HepG2 (cell line): ENCODE data around the gene YPEL3. TPM values are rescaled to one million over a fixed set of nuclear protein-coding genes. Genes with fewer than 3 reads are reported as not detected.

Source experiments
- DNMT1 ChIP-seq: sonication (generic); formaldehyde crosslinking; IDR thresholded peaks from 2 replicates; pipeline ENCODE4 v1.5.1; 2020; ENCODE audit warnings: mild to moderate bottlenecking, missing genetic modification reagents
- EED ChIP-seq: sonication (generic); formaldehyde crosslinking; IDR thresholded peaks from 2 replicates; pipeline ENCODE4 v1.5.0; 2020; ENCODE audit warnings: mild to moderate bottlenecking, missing genetic modification reagents
- GPN1 ChIP-seq: sonication (generic); formaldehyde crosslinking; IDR thresholded peaks from 2 replicates; pipeline ENCODE4 v1.5.1; 2020; ENCODE audit warnings: missing genetic modification reagents, borderline replicate concordance
- HHEX ChIP-seq: IDR thresholded peaks from 2 replicates; pipeline ENCODE4 v1.6.1; 2016; ENCODE audit warnings: control low read depth
- NFYB ChIP-seq: sonication (generic); formaldehyde crosslinking; IDR thresholded peaks from 2 replicates; pipeline ENCODE4 v1.4.0; 2020; ENCODE audit warnings: missing genetic modification reagents
- NR2F1 ChIP-seq, 2 experiments: fragments of 450-650 bp in 1 of 2; formaldehyde crosslinking in 1 of 2; IDR thresholded peaks; 2 replicates each; pipeline versions ENCODE4 v1.5.0 to v1.6.1; 2016 to 2020; ENCODE audit warnings: mild to moderate bottlenecking in 1 of 2, missing compliant biosample characterization in 1 of 2, missing genetic modification reagents in 1 of 2, moderate library complexity in 1 of 2
- SKI ChIP-seq: fragments of 450-650 bp; IDR thresholded peaks from one replicate; pipeline ENCODE4 v1.6.1; 2018; ENCODE audit warnings: mild to moderate bottlenecking; ENCODE audit not compliant: partially characterized antibody
- SMYD3 ChIP-seq: sonication (generic); formaldehyde crosslinking; IDR thresholded peaks from 2 replicates; pipeline ENCODE4 v1.8.1; 2023; ENCODE audit warnings: mild to moderate bottlenecking, missing genetic modification reagents
- TRIM24 ChIP-seq: sonication (generic); formaldehyde crosslinking; IDR thresholded peaks from 2 replicates; pipeline ENCODE4 v1.8.0; 2022; ENCODE audit warnings: mild to moderate bottlenecking, missing genetic modification reagents
- ZBTB42 ChIP-seq: sonication (generic); formaldehyde crosslinking; IDR thresholded peaks from 2 replicates; pipeline ENCODE4 v1.5.0; 2020; ENCODE audit warnings: mild to moderate bottlenecking, missing genetic modification reagents
- ZNF296 ChIP-seq: sonication (generic); formaldehyde crosslinking; conservative IDR thresholded peaks from 2 replicates; pipeline ENCODE4 v1.5.0; 2020; ENCODE audit warnings: mild to moderate bottlenecking, missing genetic modification reagents
- ZNF333 ChIP-seq: sonication (generic); formaldehyde crosslinking; IDR thresholded peaks from 2 replicates; pipeline ENCODE4 v1.4.0; 2020; ENCODE audit warnings: mild to moderate bottlenecking, missing genetic modification reagents, borderline replicate concordance
- ZNF33B ChIP-seq: sonication (generic); formaldehyde crosslinking; IDR thresholded peaks from 2 replicates; pipeline ENCODE4 v1.5.1; 2020; ENCODE audit warnings: mild to moderate bottlenecking, missing genetic modification reagents
- ZNF343 ChIP-seq: sonication (generic); formaldehyde crosslinking; IDR thresholded peaks from 2 replicates; pipeline ENCODE4 v1.4.0; 2020; ENCODE audit warnings: mild to moderate bottlenecking, missing genetic modification reagents
- ZNF510 ChIP-seq: sonication (generic); formaldehyde crosslinking; IDR thresholded peaks from 2 replicates; pipeline ENCODE4 v1.4.0; 2020; ENCODE audit warnings: low read depth, mild to moderate bottlenecking, missing genetic modification reagents
- ZNF713 ChIP-seq: sonication (generic); formaldehyde crosslinking; IDR thresholded peaks from 2 replicates; pipeline ENCODE4 v1.4.0; 2020; ENCODE audit warnings: mild to moderate bottlenecking, missing genetic modification reagents
- ZNF879 ChIP-seq: sonication (generic); formaldehyde crosslinking; IDR thresholded peaks from 2 replicates; pipeline ENCODE4 v1.8.1; 2023; ENCODE audit warnings: missing genetic modification reagents
- polyA plus RNA-seq, 8 experiments: library from polyadenylated mRNA; depleted of rRNA in 3 of 8; stranded (reverse) in 7 of 8; unstranded in 1 of 8; fragments of >200 nt; fragmentation: Illumina TruSeq in 4 of 8; extraction: Trizol in 4 of 8; gene quantifications; 2 replicates each; pipeline versions ENCODE4 v1.2.1 to v1.2.3, GENCODE V29; 2011 to 2016; ENCODE audit warnings: low read depth in 4 of 8, missing spikeins in 1 of 8, mixed read lengths in 1 of 8; ENCODE audit not compliant: insufficient read depth in 1 of 8
- total RNA-seq, 5 experiments: library from RNA; depleted of rRNA; stranded (reverse); fragments of >200 nt; fragmentation: Illumina TruSeq; extraction: Trizol; gene quantifications; 2 replicates each; pipeline ENCODE4 v1.2.3, GENCODE V29; 2016; ENCODE audit warnings: low read depth in 1 of 5
- TF ChIP-seq, protein P1 (sequence below): sonication (generic); formaldehyde crosslinking; IDR thresholded peaks from 2 replicates; pipeline ENCODE4 v1.5.0; 2020; ENCODE audit warnings: missing genetic modification reagents
- TF ChIP-seq, protein P2 (sequence below): sonication (generic); IDR thresholded peaks from 2 replicates; pipeline ENCODE4 v1.6.1; 2016; ENCODE audit warnings: low read depth, borderline replicate concordance
- TF ChIP-seq, protein P3 (sequence below): sonication (generic); formaldehyde crosslinking; IDR thresholded peaks from 2 replicates; pipeline ENCODE4 v1.8.0; 2022; ENCODE audit warnings: mild to moderate bottlenecking, missing genetic modification reagents, moderate library complexity
- TF ChIP-seq, protein P4 (sequence below): sonication (generic); formaldehyde crosslinking; IDR thresholded peaks from 2 replicates; pipeline ENCODE4 v1.8.0; 2022; ENCODE audit warnings: missing genetic modification reagents, low read depth, mild to moderate bottlenecking, borderline replicate concordance
- TF ChIP-seq, protein P5 (sequence below): sonication (generic); formaldehyde crosslinking; IDR thresholded peaks from 2 replicates; pipeline ENCODE4 v1.5.0; 2020; ENCODE audit warnings: missing genetic modification reagents
- TF ChIP-seq, protein P6 (sequence below): sonication (generic); formaldehyde crosslinking; IDR thresholded peaks from 2 replicates; pipeline ENCODE4 v1.8.1; 2023; ENCODE audit warnings: mild to moderate bottlenecking, missing genetic modification reagents
- TF ChIP-seq, protein P7 (sequence below): sonication (generic); formaldehyde crosslinking; IDR thresholded peaks from 2 replicates; pipeline ENCODE4 v1.4.0; 2020; ENCODE audit warnings: missing genetic modification reagents

Gene YPEL3
- total and polyA plus RNA-seq, 2 of the 13 experiments (the other 11 are each of a cell fraction or from before 2014, with no cell fraction given) = 5.4 to 47.0 TPM

DNA sequence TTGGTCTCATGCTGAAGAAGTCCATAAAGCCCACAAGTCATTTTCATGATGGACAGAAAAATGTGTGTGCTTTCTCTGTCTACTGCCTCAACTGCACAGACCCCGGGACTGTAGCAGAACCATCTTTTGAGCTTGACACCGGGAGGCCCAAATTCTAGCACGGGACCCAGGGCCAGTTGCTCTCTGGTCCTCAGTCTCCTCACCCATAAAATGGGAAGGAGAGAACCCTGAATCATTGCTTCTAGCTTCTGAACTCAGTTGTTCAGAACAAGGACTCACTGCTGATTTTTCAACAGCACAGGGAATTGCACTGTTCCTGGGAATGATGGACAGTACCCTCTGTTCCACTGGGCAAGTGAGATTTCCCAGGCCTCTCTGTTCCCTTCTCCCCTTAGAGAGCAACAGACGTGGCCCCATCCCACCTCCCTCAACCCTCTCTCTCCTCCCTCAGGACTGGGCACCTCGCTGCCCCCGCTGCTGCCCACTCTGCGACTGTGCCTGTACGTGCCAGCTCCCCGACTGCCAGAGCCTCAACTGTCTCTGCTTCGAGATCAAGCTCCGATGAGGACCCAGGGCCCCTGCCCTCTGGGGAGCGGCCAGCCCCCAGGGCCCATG is 32.6 kb downstream of the YPEL3 start (continued):
- TF ChIP-seq ZBTB42 (CRISPR knock-in tag) (no peak), ZNF343 (CRISPR knock-in tag) (no peak), EED (no peak), ZNF713 (CRISPR knock-in tag) (no peak), GPN1 (no peak), TRIM24 (CRISPR knock-in tag) (no peak), ZNF879 (CRISPR knock-in tag) (no peak), ZNF296 (CRISPR knock-in tag) (no peak), DNMT1 (CRISPR knock-in tag) (no peak), NFYB (CRISPR knock-in tag) (no peak), ZNF33B (CRISPR knock-in tag) (no peak), SKI (no peak), ZNF510 (CRISPR knock-in tag) (no peak), SMYD3 (no peak), NR2F1 (CRISPR knock-in tag; IDR thresholded peaks at IDR 0.05) (0 out of 4 replicates have a peak, but pooled peaks of 1 of the 2 experiments have one; percentile 19), ZNF333 (CRISPR knock-in tag) (no peak), HHEX (no peak)
- TF ChIP-seq, protein P1, sequence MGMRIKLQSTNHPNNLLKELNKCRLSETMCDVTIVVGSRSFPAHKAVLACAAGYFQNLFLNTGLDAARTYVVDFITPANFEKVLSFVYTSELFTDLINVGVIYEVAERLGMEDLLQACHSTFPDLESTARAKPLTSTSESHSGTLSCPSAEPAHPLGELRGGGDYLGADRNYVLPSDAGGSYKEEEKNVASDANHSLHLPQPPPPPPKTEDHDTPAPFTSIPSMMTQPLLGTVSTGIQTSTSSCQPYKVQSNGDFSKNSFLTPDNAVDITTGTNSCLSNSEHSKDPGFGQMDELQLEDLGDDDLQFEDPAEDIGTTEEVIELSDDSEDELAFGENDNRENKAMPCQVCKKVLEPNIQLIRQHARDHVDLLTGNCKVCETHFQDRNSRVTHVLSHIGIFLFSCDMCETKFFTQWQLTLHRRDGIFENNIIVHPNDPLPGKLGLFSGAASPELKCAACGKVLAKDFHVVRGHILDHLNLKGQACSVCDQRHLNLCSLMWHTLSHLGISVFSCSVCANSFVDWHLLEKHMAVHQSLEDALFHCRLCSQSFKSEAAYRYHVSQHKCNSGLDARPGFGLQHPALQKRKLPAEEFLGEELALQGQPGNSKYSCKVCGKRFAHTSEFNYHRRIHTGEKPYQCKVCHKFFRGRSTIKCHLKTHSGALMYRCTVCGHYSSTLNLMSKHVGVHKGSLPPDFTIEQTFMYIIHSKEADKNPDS (CRISPR knock-in tag) = 0 out of 2 replicates have a peak, but pooled peaks have one; percentile 54
- TF ChIP-seq, protein P2, sequence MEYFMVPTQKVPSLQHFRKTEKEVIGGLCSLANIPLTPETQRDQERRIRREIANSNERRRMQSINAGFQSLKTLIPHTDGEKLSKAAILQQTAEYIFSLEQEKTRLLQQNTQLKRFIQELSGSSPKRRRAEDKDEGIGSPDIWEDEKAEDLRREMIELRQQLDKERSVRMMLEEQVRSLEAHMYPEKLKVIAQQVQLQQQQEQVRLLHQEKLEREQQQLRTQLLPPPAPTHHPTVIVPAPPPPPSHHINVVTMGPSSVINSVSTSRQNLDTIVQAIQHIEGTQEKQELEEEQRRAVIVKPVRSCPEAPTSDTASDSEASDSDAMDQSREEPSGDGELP = no peak
- TF ChIP-seq, protein P3, sequence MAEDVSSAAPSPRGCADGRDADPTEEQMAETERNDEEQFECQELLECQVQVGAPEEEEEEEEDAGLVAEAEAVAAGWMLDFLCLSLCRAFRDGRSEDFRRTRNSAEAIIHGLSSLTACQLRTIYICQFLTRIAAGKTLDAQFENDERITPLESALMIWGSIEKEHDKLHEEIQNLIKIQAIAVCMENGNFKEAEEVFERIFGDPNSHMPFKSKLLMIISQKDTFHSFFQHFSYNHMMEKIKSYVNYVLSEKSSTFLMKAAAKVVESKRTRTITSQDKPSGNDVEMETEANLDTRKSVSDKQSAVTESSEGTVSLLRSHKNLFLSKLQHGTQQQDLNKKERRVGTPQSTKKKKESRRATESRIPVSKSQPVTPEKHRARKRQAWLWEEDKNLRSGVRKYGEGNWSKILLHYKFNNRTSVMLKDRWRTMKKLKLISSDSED (CRISPR knock-in tag) = no peak
- TF ChIP-seq, protein P4, sequence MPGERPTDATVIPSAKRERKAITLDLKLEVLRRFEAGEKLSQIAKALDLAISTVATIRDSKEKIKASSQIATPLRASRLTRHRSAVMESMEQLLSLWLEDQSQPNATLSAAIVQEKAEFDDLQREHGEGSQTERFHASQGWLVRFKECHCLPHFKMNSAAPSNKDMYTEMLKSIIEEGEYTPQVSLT (CRISPR knock-in tag) = no peak
- TF ChIP-seq, protein P5, sequence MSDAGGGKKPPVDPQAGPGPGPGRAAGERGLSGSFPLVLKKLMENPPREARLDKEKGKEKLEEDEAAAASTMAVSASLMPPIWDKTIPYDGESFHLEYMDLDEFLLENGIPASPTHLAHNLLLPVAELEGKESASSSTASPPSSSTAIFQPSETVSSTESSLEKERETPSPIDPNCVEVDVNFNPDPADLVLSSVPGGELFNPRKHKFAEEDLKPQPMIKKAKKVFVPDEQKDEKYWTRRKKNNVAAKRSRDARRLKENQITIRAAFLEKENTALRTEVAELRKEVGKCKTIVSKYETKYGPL (CRISPR knock-in tag) = no peak
- TF ChIP-seq, protein P6, sequence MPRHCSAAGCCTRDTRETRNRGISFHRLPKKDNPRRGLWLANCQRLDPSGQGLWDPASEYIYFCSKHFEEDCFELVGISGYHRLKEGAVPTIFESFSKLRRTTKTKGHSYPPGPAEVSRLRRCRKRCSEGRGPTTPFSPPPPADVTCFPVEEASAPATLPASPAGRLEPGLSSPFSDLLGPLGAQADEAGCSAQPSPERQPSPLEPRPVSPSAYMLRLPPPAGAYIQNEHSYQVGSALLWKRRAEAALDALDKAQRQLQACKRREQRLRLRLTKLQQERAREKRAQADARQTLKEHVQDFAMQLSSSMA (CRISPR knock-in tag) = 0 out of 2 replicates have a peak, but pooled peaks have one; percentile 63
- TF ChIP-seq, protein P7, sequence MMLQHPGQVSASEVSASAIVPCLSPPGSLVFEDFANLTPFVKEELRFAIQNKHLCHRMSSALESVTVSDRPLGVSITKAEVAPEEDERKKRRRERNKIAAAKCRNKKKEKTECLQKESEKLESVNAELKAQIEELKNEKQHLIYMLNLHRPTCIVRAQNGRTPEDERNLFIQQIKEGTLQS (CRISPR knock-in tag) = no peak
